Measurements from ENCODE around the gene GPR132.
"Not testable (repeated sequence)": the region's sequence is repeated elsewhere in the genome, so short reads cannot be mapped to it uniquely, and the experiment has no call there.

GPR132 gene

GRCh38 chr14:105091054-105091516, 25.9 kb upstream of the GPR132 start:
- no peak for DNase-seq

GRCh38 chr14:105090493-105091053, 25.3 kb upstream of the GPR132 start:
- DNase-seq: peak; percentile 93

GRCh38 chr14:105089746-105090492, 24.7 kb upstream of the GPR132 start:
- no peak for DNase-seq

- DNase-seq: no peak
These were observed 23.8 kb upstream of the GPR132 start for GRCh38 chr14:105088812-105089745.

- no peak for DNase-seq
These were observed 23.0 kb upstream of the GPR132 start for GRCh38 chr14:105087963-105088811.

- DNase-seq: no peak
These were observed 22.2 kb upstream of the GPR132 start for GRCh38 chr14:105087308-105087962.

GRCh38 chr14:105086833-105087307, 21.6 kb upstream of the GPR132 start:
- peak; percentile 91 for DNase-seq

GRCh38 chr14:105085766-105086165, 20.5 kb upstream of the GPR132 start:
- no peak for DNase-seq

- no peak for DNase-seq
These were observed 19.7 kb upstream of the GPR132 start for GRCh38 chr14:105084741-105085571.

GRCh38 chr14:105083926-105084685, 18.9 kb upstream of the GPR132 start:
- no peak for DNase-seq

- DNase-seq: no peak
These were observed 17.5 kb upstream of the GPR132 start for GRCh38 chr14:105082703-105083102.

GRCh38 chr14:105081473-105081872, 16.2 kb upstream of the GPR132 start:
- DNase-seq: not testable (repeated sequence)

GRCh38 chr14:105080161-105080560, 14.9 kb upstream of the GPR132 start:
- DNase-seq: no peak

- no peak for DNase-seq
These were observed 13.1 kb upstream of the GPR132 start for GRCh38 chr14:105078294-105078693.

GRCh38 chr14:105077649-105077995, 12.4 kb upstream of the GPR132 start:
- no peak for DNase-seq

GRCh38 chr14:105076805-105077648, 11.8 kb upstream of the GPR132 start:
- no peak for DNase-seq

GRCh38 chr14:105076296-105076804, 11.1 kb upstream of the GPR132 start:
- no peak for DNase-seq

- no peak for DNase-seq
These were observed 10.4 kb upstream of the GPR132 start for GRCh38 chr14:105075379-105076295.
